Neuronal stem cell (in vitro differentiated cells): ENCODE results near the gene DCUN1D3.

Source experiments
- DNase-seq: peaks from one replicate; pipeline ENCODE4 v3.0.0-alpha.2; 2013; ENCODE audit warnings: low spot score
- H2AFZ ChIP-seq: one replicate; pipeline ENCODE4 v1.6.1; 2013; ENCODE audit warnings: mild to moderate bottlenecking, low read length, inconsistent platforms
- H2AK5ac ChIP-seq: 2 replicates; pipeline ENCODE4 v1.6.1; 2013; ENCODE audit warnings: low read depth, mild to moderate bottlenecking, inconsistent platforms, low read length, moderate library complexity, mixed read lengths
- H2BK120ac ChIP-seq: 2 replicates; pipeline ENCODE4 v1.6.1; 2013; ENCODE audit warnings: low read depth, mild to moderate bottlenecking, inconsistent platforms, low read length, moderate library complexity, mixed read lengths
- H2BK12ac ChIP-seq: one replicate; pipeline ENCODE4 v1.6.1; 2013; ENCODE audit warnings: low read length, inconsistent platforms
- H2BK15ac ChIP-seq: 2 replicates; pipeline ENCODE4 v1.6.1; 2013; ENCODE audit warnings: mild to moderate bottlenecking, low read length, inconsistent platforms, mixed read lengths
- H2BK5ac ChIP-seq: one replicate; pipeline ENCODE4 v1.6.1; 2013; ENCODE audit warnings: inconsistent platforms, mild to moderate bottlenecking, low read length, moderate library complexity
- H3K14ac ChIP-seq: one replicate; pipeline ENCODE4 v1.6.1; 2013; ENCODE audit warnings: low read length, inconsistent platforms
- H3K18ac ChIP-seq: 2 replicates; pipeline ENCODE4 v1.6.1; 2013; ENCODE audit warnings: low read length, inconsistent platforms
- H3K23ac ChIP-seq: 2 replicates; pipeline ENCODE4 v1.6.1; 2013; ENCODE audit warnings: low read depth, mild to moderate bottlenecking, mixed read lengths, low read length, inconsistent platforms; ENCODE audit not compliant: poor library complexity
- H3K27ac ChIP-seq: replicated peaks from 3 replicates; pipeline ENCODE4 v1.5.1; 2013; ENCODE audit warnings: low read length, inconsistent platforms
- H3K27me3 ChIP-seq, 3 experiments: 2 replicates each; pipeline ENCODE4 v1.6.1; 2013; ENCODE audit warnings: low read length in 3 of 3, mild to moderate bottlenecking in 2 of 3, inconsistent platforms in 1 of 3, low read depth in 1 of 3, mixed read lengths in 1 of 3, moderate library complexity in 1 of 3; ENCODE audit not compliant: control insufficient read depth in 3 of 3, insufficient read depth in 3 of 3
- H3K36me3 ChIP-seq, 2 donors: replicated peaks in 1 of 2; 2 replicates each; pipeline ENCODE4 v1.6.1; 2013; ENCODE audit warnings: low read length in 2 of 2; ENCODE audit not compliant: control insufficient read depth in 2 of 2, insufficient read depth in 2 of 2
- H3K4ac ChIP-seq: 2 replicates; pipeline ENCODE4 v1.6.1; 2013; ENCODE audit warnings: inconsistent platforms, mild to moderate bottlenecking, low read length, moderate library complexity
- H3K4me1 ChIP-seq, 2 donors: 1 replicate in 1 of 2; 2 replicates in 1 of 2; pipeline ENCODE4 v1.6.1; 2013; ENCODE audit warnings: low read length in 2 of 2, low read depth in 1 of 2; ENCODE audit not compliant: control insufficient read depth in 2 of 2, insufficient read depth in 1 of 2
- H3K4me2 ChIP-seq: one replicate; pipeline ENCODE4 v1.6.1; 2013; ENCODE audit warnings: mild to moderate bottlenecking, low read length, inconsistent platforms; ENCODE audit not compliant: insufficient read depth, poor library complexity, severe bottlenecking
- H3K4me3 ChIP-seq, 2 donors: 2 replicates each; pipeline ENCODE4 v1.5.1; 2013; ENCODE audit warnings: low read length in 2 of 2, mild to moderate bottlenecking in 2 of 2, inconsistent platforms in 1 of 2, moderate library complexity in 1 of 2
- H3K79me1 ChIP-seq: one replicate; pipeline ENCODE4 v1.6.1; 2013; ENCODE audit warnings: low read depth, mild to moderate bottlenecking, inconsistent platforms, low read length, moderate library complexity
- H3K9ac ChIP-seq: one replicate; pipeline ENCODE4 v1.6.1; 2013; ENCODE audit warnings: mild to moderate bottlenecking, low read depth, low read length, inconsistent platforms; ENCODE audit not compliant: poor library complexity
- H3K9me3 ChIP-seq, 2 donors: replicated peaks in 1 of 2; 2 replicates each; pipeline versions ENCODE3 to v1.6.1; 2013; ENCODE audit warnings: low read length in 2 of 2, mild to moderate bottlenecking in 2 of 2, inconsistent platforms in 1 of 2, low read depth in 1 of 2, mixed read lengths in 1 of 2, moderate library complexity in 1 of 2; ENCODE audit not compliant: control insufficient read depth in 2 of 2, insufficient read depth in 1 of 2
- H4K8ac ChIP-seq: one replicate; pipeline ENCODE4 v1.6.1; 2013; ENCODE audit warnings: low read depth, mild to moderate bottlenecking, inconsistent platforms, low read length, moderate library complexity
- H4K91ac ChIP-seq: one replicate; pipeline ENCODE4 v1.6.1; 2013; ENCODE audit warnings: low read length, low read depth, mild to moderate bottlenecking, inconsistent platforms; ENCODE audit not compliant: poor library complexity
- WGBS, 2 donors: extraction: QIAGEN DNeasy Blood & Tissue Kit; methylation state at CpG; one replicate each; pipeline ENCODE4 v1.1.7; 2013; ENCODE audit warnings: missing lambda C conversion rate in 2 of 2, mixed read lengths in 1 of 2; ENCODE audit not compliant: insufficient read length in 2 of 2, insufficient replicate concordance in 1 of 2; ENCODE audit errors: extremely low coverage in 2 of 2; 5-methylcytosine and 5-hydroxymethylcytosine counted together

Gene DCUN1D3

GRCh38 chr16:20859229-20859628 lies 40.9 kb downstream of the DCUN1D3 start:
- H4K91ac ChIP-seq: no peak overlapping the region
- no peak overlapping the region for H3K4ac ChIP-seq
- no peak overlapping the region for H4K8ac ChIP-seq
- no peak overlapping the region for H2BK120ac ChIP-seq
- no peak overlapping the region for H2BK5ac ChIP-seq
- no peak for DNase-seq
- no CpG with 5 or more reads among the region's 3 CpGs for WGBS, 2 donors
- H2AFZ ChIP-seq: no peak overlapping the region
- no peak overlapping the region for H3K27ac ChIP-seq
- no peak overlapping the region for H3K4me3 ChIP-seq
- H3K27me3 ChIP-seq: no peaks in the 10 kb centered on the region
- H3K23ac ChIP-seq: no peak overlapping the region
- H2AK5ac ChIP-seq: no peak overlapping the region
- no peak overlapping the region for H3K9ac ChIP-seq
- no peak overlapping the region for H3K18ac ChIP-seq
- no peak overlapping the region for H2BK12ac ChIP-seq
- peaks cover 11 to 47% of the 10 kb centered on the region in 2 donors for H3K36me3 ChIP-seq
- H3K4me2 ChIP-seq: no peak overlapping the region
- no peaks in the 10 kb centered on the region for H3K4me1 ChIP-seq
- H2BK15ac ChIP-seq: no peak overlapping the region
- H3K79me1 ChIP-seq: peaks cover 2% of the 10 kb centered on the region
- no peak overlapping the region for H3K14ac ChIP-seq
- H3K9me3 ChIP-seq: no peaks in the 10 kb centered on the region

- Histone ChIP-seq H2BK15ac (no peak overlapping the region), H3K14ac (no peak overlapping the region), H4K8ac (no peak overlapping the region), H3K18ac (no peak overlapping the region), H3K36me3 (peaks cover 9 to 59% of the 10 kb centered on the region in 2 donors), H3K4me2 (no peak overlapping the region), H3K79me1 (no peaks in the 10 kb centered on the region), H3K27ac (no peak overlapping the region), H2BK12ac (no peak overlapping the region), H3K4me1 (no peaks in the 10 kb centered on the region), H2AFZ (no peak overlapping the region), H2BK120ac (no peak overlapping the region), H3K23ac (no peak overlapping the region), H3K9ac (no peak overlapping the region), H3K4ac (no peak overlapping the region), H3K9me3 (no peaks in the 10 kb centered on the region), H2BK5ac (no peak overlapping the region), H2AK5ac (no peak overlapping the region), H3K4me3 (no peak overlapping the region), H3K27me3 (no peaks in the 10 kb centered on the region), H4K91ac (no peak overlapping the region)
- no CpG with 5 or more reads among the region's 2 CpGs for WGBS, 2 donors
- no peak for DNase-seq
Observed at GRCh38 chr16:20857281-20857680, 42.9 kb downstream of the DCUN1D3 start.

- no peak overlapping the region for H2BK12ac ChIP-seq
- no peak overlapping the region for H2BK5ac ChIP-seq
- no peaks in the 10 kb centered on the region for H3K27me3 ChIP-seq
- H3K4ac ChIP-seq: no peak overlapping the region
- H2BK15ac ChIP-seq: no peak overlapping the region
- no peak overlapping the region for H3K14ac ChIP-seq
- WGBS, 2 donors: no CpG with 5 or more reads among the region's 2 CpGs
- H3K4me3 ChIP-seq: no peak overlapping the region
- no peak overlapping the region for H3K4me2 ChIP-seq
- H3K9ac ChIP-seq: no peak overlapping the region
- H2BK120ac ChIP-seq: no peak overlapping the region
- no peaks in the 10 kb centered on the region for H3K79me1 ChIP-seq
- no peak overlapping the region for H3K27ac ChIP-seq
- no peak overlapping the region for H4K8ac ChIP-seq
- H4K91ac ChIP-seq: no peak overlapping the region
- DNase-seq: no peak
- no peak overlapping the region for H3K18ac ChIP-seq
- H3K9me3 ChIP-seq: no peaks in the 10 kb centered on the region
- peaks cover 4 to 62% of the 10 kb centered on the region in 2 donors for H3K36me3 ChIP-seq
- no peak overlapping the region for H3K23ac ChIP-seq
- H2AK5ac ChIP-seq: no peak overlapping the region
- H3K4me1 ChIP-seq: no peaks in the 10 kb centered on the region
- no peak overlapping the region for H2AFZ ChIP-seq
Observed at GRCh38 chr16:20854963-20855362, 45.2 kb downstream of the DCUN1D3 start.

- DNase-seq: no peak
- Histone ChIP-seq H4K8ac (no peak overlapping the region), H3K4ac (no peak overlapping the region), H2BK5ac (no peak overlapping the region), H2BK12ac (no peak overlapping the region), H2BK120ac (no peak overlapping the region), H3K4me2 (no peak overlapping the region), H3K27me3 (no peaks in the 10 kb centered on the region), H3K18ac (no peak overlapping the region), H3K23ac (no peak overlapping the region), H2AK5ac (no peak overlapping the region), H3K4me3 (no peak overlapping the region), H4K91ac (no peak overlapping the region), H3K79me1 (no peaks in the 10 kb centered on the region), H3K4me1 (no peaks in the 10 kb centered on the region), H3K27ac (no peak overlapping the region), H2AFZ (no peak overlapping the region), H3K9ac (no peak overlapping the region), H2BK15ac (no peak overlapping the region), H3K9me3 (no peaks in the 10 kb centered on the region), H3K14ac (no peak overlapping the region), H3K36me3 (peaks cover 2 to 58% of the 10 kb centered on the region in 2 donors)
- WGBS, 2 donors: no CpG with 5 or more reads among the region's 3 CpGs
Observed at GRCh38 chr16:20853981-20854620, 46.1 kb downstream of the DCUN1D3 start.
